ENCODE results near the gene OGFR. TPM values are rescaled to one million over a fixed set of nuclear protein-coding genes. Genes with fewer than 3 reads are reported as not detected.

OGFR gene
- total RNA-seq, 1 donor from 2014 or later = 96.5 TPM

DNA sequence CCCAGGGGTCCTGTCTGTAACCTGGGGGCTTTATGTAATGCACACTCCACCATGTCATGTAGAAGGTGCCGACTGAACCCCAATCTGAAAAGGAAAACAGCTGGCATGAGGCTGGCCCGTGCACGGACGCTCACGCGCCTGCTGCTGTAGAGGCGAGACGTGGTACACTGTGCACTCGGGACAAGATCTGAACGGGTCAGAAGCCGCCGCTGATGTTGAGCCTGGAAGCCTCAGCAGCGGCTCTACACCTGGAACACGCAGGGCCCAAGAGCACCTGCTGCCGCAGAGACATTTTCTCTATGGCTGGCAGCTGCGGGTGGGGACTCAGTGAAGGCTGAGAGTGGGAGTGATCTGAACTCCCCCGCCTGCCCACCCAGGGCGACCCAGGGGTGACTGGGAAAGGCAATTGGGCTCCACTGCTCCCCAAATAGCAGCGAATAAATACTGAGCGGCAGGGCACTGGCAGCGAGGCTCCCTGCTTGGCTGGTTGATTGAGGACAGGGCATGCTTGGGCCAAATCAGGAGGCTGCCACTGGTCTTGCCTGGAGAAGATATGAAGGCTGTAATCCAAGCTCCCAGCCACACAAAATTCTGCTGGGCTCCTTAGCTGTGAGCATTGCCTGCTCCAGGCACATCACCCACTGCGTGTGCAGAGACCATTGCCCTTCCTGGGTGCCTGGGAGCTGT is 2.5 kb upstream of the OGFR start:
- Mint-ChIP-seq H3K9me3 (ENCODE audit: unreplicated experiment) (no peaks in the 10 kb centered on the region), H3K27me3 (ENCODE audit: low read depth, unreplicated experiment) (no peaks in the 10 kb centered on the region), H3K4me3 (ENCODE audit: unreplicated experiment) (no peak overlapping the region), H3K27ac (ENCODE audit: unreplicated experiment) (no peak overlapping the region), H3K36me3 (ENCODE audit: low read depth, unreplicated experiment) (peaks cover 23% of the 10 kb centered on the region), H3K4me1 (ENCODE audit: low read depth, unreplicated experiment) (peaks cover 14% of the 10 kb centered on the region)
- H3K4me2 ChIP-seq (ENCODE audit: low read length) = no peak overlapping the region
- H3K79me2 ChIP-seq (ENCODE audit: insufficient read depth, low read length) = peaks cover 28% of the 10 kb centered on the region
- H3K27ac ChIP-seq (ENCODE audit: low read depth, low read length) = no peak overlapping the region
- peaks cover 19% of the 10 kb centered on the region for H3K4me1 ChIP-seq (ENCODE audit: insufficient read depth, low read length)
- H3K27me3 ChIP-seq (ENCODE audit: insufficient read depth, low read length) = no peaks in the 10 kb centered on the region
- no peak overlapping the region for H2AFZ ChIP-seq (ENCODE audit: low read depth, low read length)
- no peak for FAIRE-seq
- TF ChIP-seq, protein P1, sequence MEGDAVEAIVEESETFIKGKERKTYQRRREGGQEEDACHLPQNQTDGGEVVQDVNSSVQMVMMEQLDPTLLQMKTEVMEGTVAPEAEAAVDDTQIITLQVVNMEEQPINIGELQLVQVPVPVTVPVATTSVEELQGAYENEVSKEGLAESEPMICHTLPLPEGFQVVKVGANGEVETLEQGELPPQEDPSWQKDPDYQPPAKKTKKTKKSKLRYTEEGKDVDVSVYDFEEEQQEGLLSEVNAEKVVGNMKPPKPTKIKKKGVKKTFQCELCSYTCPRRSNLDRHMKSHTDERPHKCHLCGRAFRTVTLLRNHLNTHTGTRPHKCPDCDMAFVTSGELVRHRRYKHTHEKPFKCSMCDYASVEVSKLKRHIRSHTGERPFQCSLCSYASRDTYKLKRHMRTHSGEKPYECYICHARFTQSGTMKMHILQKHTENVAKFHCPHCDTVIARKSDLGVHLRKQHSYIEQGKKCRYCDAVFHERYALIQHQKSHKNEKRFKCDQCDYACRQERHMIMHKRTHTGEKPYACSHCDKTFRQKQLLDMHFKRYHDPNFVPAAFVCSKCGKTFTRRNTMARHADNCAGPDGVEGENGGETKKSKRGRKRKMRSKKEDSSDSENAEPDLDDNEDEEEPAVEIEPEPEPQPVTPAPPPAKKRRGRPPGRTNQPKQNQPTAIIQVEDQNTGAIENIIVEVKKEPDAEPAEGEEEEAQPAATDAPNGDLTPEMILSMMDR (IDR thresholded peaks at IDR 0.05; ENCODE audit: insufficient read depth, low read depth, low read length) = no peak
- no peak for TF ChIP-seq EZH2 (IDR thresholded peaks at IDR 0.05; ENCODE audit: insufficient read depth, low read length)
- DNase-seq (ENCODE audit: low read depth) = no peak
- H4K20me1 ChIP-seq (ENCODE audit: insufficient read depth, low read length) = peaks cover 50% of the 10 kb centered on the region
- H3K9me3 ChIP-seq (ENCODE audit: insufficient read depth, low read depth, low read length) = no peaks in the 10 kb centered on the region
- no peak overlapping the region for H3K9ac ChIP-seq (ENCODE audit: low read length)
- peaks cover 7% of the 10 kb centered on the region for H3K36me3 ChIP-seq (ENCODE audit: insufficient read depth, low read length)
- H3K4me3 ChIP-seq (ENCODE audit: insufficient read depth, low read depth, low read length) = no peak overlapping the region

GRCh38 chr20:62804021-62804626 is 511 bp upstream of the OGFR start:
- TF ChIP-seq, protein P1 (IDR thresholded peaks at IDR 0.05; ENCODE audit: insufficient read depth, low read depth, low read length) = no peak
- no peak for TF ChIP-seq EZH2 (IDR thresholded peaks at IDR 0.05; ENCODE audit: insufficient read depth, low read length)
- Histone ChIP-seq H2AFZ (ENCODE audit: low read depth, low read length) (peak overlapping the region; percentile 47), H4K20me1 (ENCODE audit: insufficient read depth, low read length) (peaks cover 47% of the 10 kb centered on the region), H3K4me1 (ENCODE audit: insufficient read depth, low read length) (peaks cover 13% of the 10 kb centered on the region), H3K9ac (ENCODE audit: low read length) (peak overlapping the region; percentile 60), H3K27me3 (ENCODE audit: insufficient read depth, low read length) (no peaks in the 10 kb centered on the region), H3K27ac (ENCODE audit: low read depth, low read length) (no peak overlapping the region), H3K4me2 (ENCODE audit: low read length) (peak overlapping the region; percentile 96), H3K79me2 (ENCODE audit: insufficient read depth, low read length) (peaks cover 29% of the 10 kb centered on the region), H3K36me3 (ENCODE audit: insufficient read depth, low read length) (peaks cover 8% of the 10 kb centered on the region), H3K4me3 (ENCODE audit: insufficient read depth, low read depth, low read length) (peak overlapping the region; percentile 48), H3K9me3 (ENCODE audit: insufficient read depth, low read depth, low read length) (no peaks in the 10 kb centered on the region)
- H3K27me3 Mint-ChIP-seq (ENCODE audit: low read depth, unreplicated experiment) = no peaks in the 10 kb centered on the region
- H3K4me3 Mint-ChIP-seq (ENCODE audit: unreplicated experiment) = peak overlapping the region; percentile 88
- DNase-seq (ENCODE audit: low read depth) = no peak
- H3K36me3 Mint-ChIP-seq (ENCODE audit: low read depth, unreplicated experiment) = peaks cover 16% of the 10 kb centered on the region
- peaks cover 10% of the 10 kb centered on the region for H3K4me1 Mint-ChIP-seq (ENCODE audit: low read depth, unreplicated experiment)
- FAIRE-seq = no peak
- no peaks in the 10 kb centered on the region for H3K9me3 Mint-ChIP-seq (ENCODE audit: unreplicated experiment)
- H3K27ac Mint-ChIP-seq (ENCODE audit: unreplicated experiment) = peak overlapping the region; percentile 69

All from astrocyte (in vitro differentiated cells and primary cell).